Activated CD8-positive, alpha-beta memory T cell treated with anti-CD3 and anti-CD28 coated beads for 36 hours (primary cell): ENCODE measurements around the gene NUCB1. TPM values are rescaled to one million over a fixed set of nuclear protein-coding genes. Genes with fewer than 3 reads are reported as not detected.

Experiments used
- CTCF ChIA-PET: fragments of 350-600 bp; sonication (Branson Sonifier 250); formaldehyde crosslinking; loops from one replicate; lab custom pipeline; 2021; ENCODE audit warnings: antibody characterized with exemption; lab: Charles Lee
- POLR2A ChIA-PET: fragments of 350-600 bp; sonication (Branson Sonifier 250); formaldehyde crosslinking; loops from one replicate; lab custom pipeline; 2021; ENCODE audit warnings: antibody characterized with exemption; lab: Charles Lee
- total RNA-seq, 2 experiments: library from RNA; stranded (reverse); gene quantifications; one replicate each; pipeline ENCODE4 v1.2.3, GENCODE V29; 2021

The NUCB1 gene
- 10 to 100 TPM; 89.2 to 89.5 TPM for total RNA-seq

DNA sequence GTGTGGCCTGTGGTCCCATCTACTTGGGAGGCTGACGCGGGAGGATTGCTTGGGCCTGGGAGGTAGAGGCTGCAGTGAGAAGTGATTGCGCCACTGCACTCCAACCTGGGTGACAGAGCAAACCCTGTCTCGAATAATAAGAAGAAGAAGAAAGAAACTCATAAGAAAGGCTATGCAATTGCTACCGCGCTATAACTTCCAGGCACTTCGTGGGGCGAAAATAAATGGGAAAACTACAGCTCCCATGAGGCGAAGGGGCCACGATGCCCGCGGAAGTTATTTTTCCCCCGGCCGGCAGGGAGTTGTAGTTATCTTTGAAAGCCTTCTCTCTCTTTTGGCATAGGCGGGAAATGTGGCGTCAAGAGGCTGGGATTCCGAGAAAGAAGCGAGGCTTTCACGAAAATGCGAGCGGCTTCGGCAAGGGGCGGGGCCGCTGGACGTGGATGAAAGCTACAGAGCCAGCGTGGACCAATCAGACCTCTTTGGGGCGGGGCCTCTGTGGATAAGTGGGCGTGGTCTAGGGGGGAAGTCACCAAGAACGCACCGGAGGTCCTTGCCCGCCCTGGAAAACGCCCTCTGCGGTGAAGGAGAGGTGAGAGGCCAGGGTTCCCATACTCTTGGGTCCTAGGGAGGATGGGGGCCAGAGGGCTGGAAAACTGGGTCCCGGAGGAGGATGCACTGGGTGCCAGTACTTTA lies at the start of gene NUCB1:
TSS of gene NUCB1 (plus strand) at position 532 of the 696 bp plus-strand sequence. CDS start 485 bp downstream, outside the sequence.
- POLR2A ChIA-PET = interaction anchor here (0.7 to 1.7 kb wide), 5 partner anchors 24 to 64 kb away, joined by 3 to 7 read pairs (median 5); partner anchors contain the start of gene PPP1R15A
- CTCF ChIA-PET = interaction anchor here (0.6 to 2.2 kb wide), 3 partner anchors 41 to 94 kb away, joined by 4 to 7 read pairs (median 7); partner anchors contain the start of gene RUVBL2

- CTCF ChIA-PET = interaction anchor here (0.6 to 1.3 kb wide), 4 partner anchors 10 to 157 kb away, joined by 3 to 6 read pairs (median 4); no protein-coding TSS in a partner anchor
These were observed 47.8 kb upstream of the NUCB1 start for GRCh38 chr19:48852292-48852691.

DNA sequence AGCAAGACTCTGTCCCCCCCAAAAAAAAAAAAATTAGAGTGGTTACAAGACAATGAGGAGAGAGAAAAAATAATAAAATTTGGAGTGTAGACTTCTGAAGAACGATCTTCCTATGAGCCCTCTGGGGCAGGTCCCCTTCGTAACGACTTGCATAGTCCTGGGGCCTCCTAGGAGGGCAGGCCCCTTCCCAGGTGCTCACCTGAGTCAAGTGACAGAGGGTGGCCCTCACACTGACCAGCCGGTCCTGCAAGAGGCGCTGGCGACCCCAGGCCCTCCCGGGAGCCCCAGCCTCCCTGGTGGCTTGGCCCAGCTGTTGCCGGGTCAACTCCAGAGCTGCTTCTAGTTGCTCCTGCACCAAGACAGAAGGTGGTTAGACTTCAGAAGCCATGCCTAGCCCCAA lies 46.6 kb upstream of the NUCB1 start:
- ChIA-PET CTCF (interaction anchor here (0.6 kb wide), 1 partner anchor 74 kb away, joined by 4 read pairs; no protein-coding TSS in a partner anchor), POLR2A (no interaction called here)

More at GRCh38 chr19:48852292-48852691, 47.8 kb upstream of the NUCB1 start:
- POLR2A ChIA-PET = interaction anchor here (0.6 kb wide), 1 partner anchor 221 kb away, joined by 3 read pairs; no protein-coding TSS in a partner anchor

GRCh38 chr19:48854103-48854502 lies 46.0 kb upstream of the NUCB1 start:
- POLR2A ChIA-PET = no interaction called here
- CTCF ChIA-PET = interaction anchor here (0.7 kb wide), 1 partner anchor 10 kb away, joined by 7 read pairs; no protein-coding TSS in a partner anchor

GRCh38 chr19:48856921-48857320 lies 43.2 kb upstream of the NUCB1 start:
- ChIA-PET CTCF (interaction anchor here (0.7 to 1.2 kb wide), 2 partner anchors 23 to 62 kb away, joined by 3 to 4 read pairs; no protein-coding TSS in a partner anchor), POLR2A (no interaction called here)

DNA sequence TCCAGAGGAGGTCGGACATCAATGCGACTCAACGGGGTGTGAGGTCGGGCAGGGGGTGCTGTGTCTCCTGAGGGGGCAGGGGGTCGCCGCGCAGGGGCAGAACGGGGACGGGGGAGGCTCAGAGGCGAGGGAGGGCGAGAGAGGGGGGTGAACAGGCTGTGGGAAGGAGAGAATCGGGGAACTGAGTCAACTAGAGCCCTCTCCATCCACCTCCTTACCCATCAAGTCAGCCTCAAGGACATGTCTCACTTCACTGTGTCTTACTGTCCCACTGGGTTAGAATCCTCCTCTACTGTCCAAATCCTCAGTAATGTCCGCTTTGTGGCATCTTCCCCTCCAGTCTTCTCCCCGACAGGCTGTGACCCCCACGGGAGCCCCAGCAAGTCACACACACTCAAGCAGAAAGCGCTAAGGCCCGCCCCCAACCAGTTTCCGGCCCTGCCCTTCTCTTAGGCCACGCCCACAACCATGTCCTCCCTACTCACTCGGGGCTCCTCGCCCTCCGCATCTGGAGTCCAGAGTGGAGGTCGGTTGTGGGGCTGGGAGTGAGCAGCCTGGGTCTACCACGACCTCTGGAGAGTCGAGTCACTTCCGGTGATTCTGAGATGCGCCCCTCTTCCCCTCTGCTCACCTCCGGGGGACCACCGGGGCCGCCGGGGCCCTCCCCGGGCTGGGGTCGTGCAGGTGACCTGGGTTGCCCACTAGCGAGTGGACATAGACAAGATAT lies 41.0 kb upstream of the NUCB1 start:
- ChIA-PET CTCF (interaction anchor here (0.7 kb wide), 1 partner anchor 41 kb away, joined by 4 read pairs; the partner anchor contains the start of gene NUCB1), POLR2A (interaction anchor here (0.6 kb wide), 1 partner anchor 100 kb away, joined by 3 read pairs; no protein-coding TSS in a partner anchor)

DNA sequence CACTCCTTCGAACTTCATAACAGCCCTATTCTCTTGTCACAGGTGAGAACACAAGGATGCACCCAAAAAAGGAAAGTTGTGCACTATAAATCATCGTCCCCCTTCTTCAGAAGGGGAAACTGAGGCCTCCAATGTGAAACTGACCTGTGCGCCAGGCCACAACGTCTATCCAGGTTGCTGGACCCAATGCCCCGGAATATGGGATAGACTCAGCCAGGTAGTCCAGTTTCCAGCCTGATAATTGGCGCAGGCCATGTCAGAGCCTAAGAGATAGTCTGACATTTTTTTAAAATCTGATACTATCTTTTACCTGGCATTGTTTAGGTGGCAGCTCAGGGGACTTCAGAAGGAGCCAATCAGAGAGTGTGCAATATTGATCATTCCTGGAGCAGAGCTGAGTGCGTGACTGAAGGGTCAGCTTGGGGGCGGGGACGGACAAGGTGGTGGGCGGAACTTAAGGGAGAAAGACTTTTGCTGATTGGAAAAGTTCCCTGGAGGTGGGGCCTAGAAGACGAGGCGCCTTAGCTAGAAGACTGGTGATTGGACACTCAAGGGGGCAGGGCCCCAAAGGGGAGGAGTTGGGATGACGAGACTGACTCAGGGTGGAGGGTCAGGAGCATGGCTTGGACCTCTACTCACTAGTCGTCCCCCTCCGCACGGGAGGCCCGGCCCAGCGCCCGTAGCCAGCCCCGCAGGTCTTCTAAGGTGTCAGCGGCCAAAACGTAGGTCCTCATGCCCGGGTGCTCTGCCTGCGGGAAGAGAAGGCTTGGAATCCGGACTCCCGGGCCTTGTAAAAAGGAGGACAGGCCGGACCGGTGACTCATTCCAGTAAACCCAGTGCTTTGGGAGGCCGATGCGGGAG lies 40.2 kb upstream of the NUCB1 start:
- ChIA-PET CTCF (no interaction called here), POLR2A (no interaction called here)

DNA sequence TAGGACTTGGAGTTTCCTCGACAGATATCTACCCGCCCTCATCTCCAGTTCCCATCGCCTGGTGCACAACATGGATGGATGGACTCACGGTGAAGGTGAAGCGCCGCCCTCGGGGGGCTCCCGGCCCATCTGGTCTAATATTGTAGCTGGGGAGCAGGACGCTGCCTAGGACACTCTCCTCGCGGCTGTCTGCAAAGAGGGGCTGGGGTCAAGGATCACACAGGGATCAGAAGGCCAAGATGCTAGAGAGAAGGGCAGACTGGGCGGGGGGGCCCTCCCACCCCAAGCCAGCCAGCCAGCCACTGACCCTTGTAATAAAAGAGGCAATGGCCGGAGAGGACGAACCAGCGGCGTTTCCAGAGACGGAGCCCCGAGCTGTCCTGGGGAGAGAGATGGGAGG lies 38.8 kb upstream of the NUCB1 start:
- ChIA-PET CTCF (no interaction called here), POLR2A (no interaction called here)

GRCh38 chr19:48862827-48863226 lies 37.3 kb upstream of the NUCB1 start:
- CTCF ChIA-PET = interaction anchor here (0.6 to 1.0 kb wide), 2 partner anchors 16 to 77 kb away, joined by 3 to 4 read pairs; no protein-coding TSS in a partner anchor

GRCh38 chr19:48866692-48867091 lies 33.4 kb upstream of the NUCB1 start:
- CTCF ChIA-PET = no interaction called here
- POLR2A ChIA-PET = no interaction called here

More at GRCh38 chr19:48862827-48863226, 37.3 kb upstream of the NUCB1 start:
- POLR2A ChIA-PET = no interaction called here

DNA sequence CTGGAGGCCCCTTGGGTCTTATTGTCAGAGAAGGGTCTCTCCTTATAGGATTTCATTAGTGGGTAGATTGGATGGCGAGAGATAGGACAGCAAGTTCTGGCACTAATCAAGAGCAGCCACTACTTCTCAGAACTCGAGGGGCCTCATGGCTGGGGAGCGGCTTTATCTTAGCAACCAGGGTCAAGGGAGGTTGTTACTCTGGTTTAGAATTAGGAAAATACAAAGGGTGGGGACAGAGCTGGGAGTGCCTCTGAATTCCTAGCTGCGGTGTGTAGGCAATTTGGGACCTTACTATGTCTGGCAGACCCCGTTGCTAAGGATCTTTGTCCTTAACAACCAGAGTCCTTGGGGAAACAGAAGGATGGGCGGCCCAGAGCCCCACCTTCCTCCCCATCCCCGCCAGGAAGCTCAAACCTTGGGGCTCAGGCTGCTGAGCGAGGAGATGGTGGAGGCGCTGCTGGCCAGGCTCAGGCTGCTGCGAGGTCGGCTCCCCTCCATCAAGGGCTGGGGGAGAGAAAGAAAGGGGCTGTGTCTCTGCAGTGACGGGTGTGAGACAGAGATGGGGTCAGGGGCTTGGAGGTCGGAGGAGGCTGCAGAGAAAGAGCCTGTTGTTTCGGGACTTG lies 32.9 kb upstream of the NUCB1 start:
- POLR2A ChIA-PET = interaction anchor here (0.6 kb wide), 1 partner anchor 92 kb away, joined by 3 read pairs; no protein-coding TSS in a partner anchor
- CTCF ChIA-PET = no interaction called here

GRCh38 chr19:48867746-48868113 lies 32.4 kb upstream of the NUCB1 start:
- ChIA-PET POLR2A (interaction anchor here (0.6 kb wide), 1 partner anchor 91 kb away, joined by 3 read pairs; no protein-coding TSS in a partner anchor), CTCF (interaction anchor here (0.6 kb wide), 1 partner anchor 12 kb away, joined by 5 read pairs; no protein-coding TSS in a partner anchor)

GRCh38 chr19:48868114-48868886 lies 31.8 kb upstream of the NUCB1 start, which contains the start of gene PLEKHA4:
TSS of gene PLEKHA4 (minus strand) at chr19:48868617. CDS start at chr19:48867620, 997 bp downstream.
- ChIA-PET CTCF (interaction anchor here (0.6 kb wide), 1 partner anchor 13 kb away, joined by 5 read pairs; no protein-coding TSS in a partner anchor), POLR2A (no interaction called here)

- CTCF ChIA-PET = interaction anchor here (0.7 kb wide), 1 partner anchor 333 kb away, joined by 3 read pairs; no protein-coding TSS in a partner anchor
- POLR2A ChIA-PET = no interaction called here
These were observed 30.1 kb upstream of the NUCB1 start for GRCh38 chr19:48870048-48870447.

- POLR2A ChIA-PET = interaction anchor here (0.6 to 1.5 kb wide), 8 partner anchors 9 to 121 kb away, joined by 3 to 6 read pairs (median 3); partner anchors contain the start of genes FTL and NUCB1
- CTCF ChIA-PET = interaction anchor here (1.2 kb wide), 1 partner anchor 83 kb away, joined by 4 read pairs; no protein-coding TSS in a partner anchor
These were observed 28.5 kb upstream of the NUCB1 start for GRCh38 chr19:48871471-48872181.
